ENCODE measurements around the gene RDH14.

DNA sequence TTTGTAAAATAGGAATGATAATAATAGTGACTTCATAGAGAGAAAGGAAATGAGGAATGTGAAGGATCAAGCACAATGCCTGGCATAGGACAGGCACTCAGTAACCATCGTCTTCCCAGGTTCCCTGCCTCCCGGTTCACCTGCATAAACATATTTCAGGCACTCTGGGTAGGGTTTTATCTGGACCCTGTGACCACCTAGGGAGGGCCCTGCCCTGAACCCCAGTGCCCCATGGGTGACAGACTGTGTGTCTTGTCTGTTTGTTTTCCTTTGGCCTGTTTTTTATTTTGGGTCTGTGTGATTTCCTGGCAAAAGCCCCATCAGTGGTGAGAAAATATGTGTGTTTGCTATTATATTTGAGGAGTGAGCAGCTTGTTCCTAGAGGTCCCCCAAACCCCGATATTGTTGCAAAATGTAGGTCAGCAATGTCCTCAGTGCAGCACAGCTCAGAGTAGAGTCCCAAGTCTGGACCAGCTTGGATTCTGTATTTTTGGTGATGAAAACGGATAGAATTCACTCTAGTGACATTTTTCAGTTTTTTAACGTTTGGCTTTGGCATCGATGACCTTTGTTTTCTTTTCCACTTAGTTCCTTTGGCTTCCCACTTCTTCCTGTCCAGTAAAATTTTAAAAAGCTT, 38.5 kb upstream of the RDH14 start:
- TF ChIP-seq, protein P1, sequence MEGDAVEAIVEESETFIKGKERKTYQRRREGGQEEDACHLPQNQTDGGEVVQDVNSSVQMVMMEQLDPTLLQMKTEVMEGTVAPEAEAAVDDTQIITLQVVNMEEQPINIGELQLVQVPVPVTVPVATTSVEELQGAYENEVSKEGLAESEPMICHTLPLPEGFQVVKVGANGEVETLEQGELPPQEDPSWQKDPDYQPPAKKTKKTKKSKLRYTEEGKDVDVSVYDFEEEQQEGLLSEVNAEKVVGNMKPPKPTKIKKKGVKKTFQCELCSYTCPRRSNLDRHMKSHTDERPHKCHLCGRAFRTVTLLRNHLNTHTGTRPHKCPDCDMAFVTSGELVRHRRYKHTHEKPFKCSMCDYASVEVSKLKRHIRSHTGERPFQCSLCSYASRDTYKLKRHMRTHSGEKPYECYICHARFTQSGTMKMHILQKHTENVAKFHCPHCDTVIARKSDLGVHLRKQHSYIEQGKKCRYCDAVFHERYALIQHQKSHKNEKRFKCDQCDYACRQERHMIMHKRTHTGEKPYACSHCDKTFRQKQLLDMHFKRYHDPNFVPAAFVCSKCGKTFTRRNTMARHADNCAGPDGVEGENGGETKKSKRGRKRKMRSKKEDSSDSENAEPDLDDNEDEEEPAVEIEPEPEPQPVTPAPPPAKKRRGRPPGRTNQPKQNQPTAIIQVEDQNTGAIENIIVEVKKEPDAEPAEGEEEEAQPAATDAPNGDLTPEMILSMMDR (tag by site-specific recombination; IDR thresholded peaks at IDR 0.05): no peak
- no peak for TF ChIP-seq KLF16 (tag by site-specific recombination; IDR thresholded peaks at IDR 0.05)
- no peak for TF ChIP-seq ZNF114 (tag by site-specific recombination; IDR thresholded peaks at IDR 0.05)
- TF ChIP-seq ZNF19 (tag by site-specific recombination; IDR thresholded peaks at IDR 0.05; ENCODE audit: low read depth): no peak
- TF ChIP-seq MEIS1 (CRISPR knock-in tag; IDR thresholded peaks at IDR 0.05; ENCODE audit: borderline replicate concordance): no peak
- TF ChIP-seq, protein P2, sequence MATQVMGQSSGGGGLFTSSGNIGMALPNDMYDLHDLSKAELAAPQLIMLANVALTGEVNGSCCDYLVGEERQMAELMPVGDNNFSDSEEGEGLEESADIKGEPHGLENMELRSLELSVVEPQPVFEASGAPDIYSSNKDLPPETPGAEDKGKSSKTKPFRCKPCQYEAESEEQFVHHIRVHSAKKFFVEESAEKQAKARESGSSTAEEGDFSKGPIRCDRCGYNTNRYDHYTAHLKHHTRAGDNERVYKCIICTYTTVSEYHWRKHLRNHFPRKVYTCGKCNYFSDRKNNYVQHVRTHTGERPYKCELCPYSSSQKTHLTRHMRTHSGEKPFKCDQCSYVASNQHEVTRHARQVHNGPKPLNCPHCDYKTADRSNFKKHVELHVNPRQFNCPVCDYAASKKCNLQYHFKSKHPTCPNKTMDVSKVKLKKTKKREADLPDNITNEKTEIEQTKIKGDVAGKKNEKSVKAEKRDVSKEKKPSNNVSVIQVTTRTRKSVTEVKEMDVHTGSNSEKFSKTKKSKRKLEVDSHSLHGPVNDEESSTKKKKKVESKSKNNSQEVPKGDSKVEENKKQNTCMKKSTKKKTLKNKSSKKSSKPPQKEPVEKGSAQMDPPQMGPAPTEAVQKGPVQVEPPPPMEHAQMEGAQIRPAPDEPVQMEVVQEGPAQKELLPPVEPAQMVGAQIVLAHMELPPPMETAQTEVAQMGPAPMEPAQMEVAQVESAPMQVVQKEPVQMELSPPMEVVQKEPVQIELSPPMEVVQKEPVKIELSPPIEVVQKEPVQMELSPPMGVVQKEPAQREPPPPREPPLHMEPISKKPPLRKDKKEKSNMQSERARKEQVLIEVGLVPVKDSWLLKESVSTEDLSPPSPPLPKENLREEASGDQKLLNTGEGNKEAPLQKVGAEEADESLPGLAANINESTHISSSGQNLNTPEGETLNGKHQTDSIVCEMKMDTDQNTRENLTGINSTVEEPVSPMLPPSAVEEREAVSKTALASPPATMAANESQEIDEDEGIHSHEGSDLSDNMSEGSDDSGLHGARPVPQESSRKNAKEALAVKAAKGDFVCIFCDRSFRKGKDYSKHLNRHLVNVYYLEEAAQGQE (tag by site-specific recombination; IDR thresholded peaks at IDR 0.05): no peak
- no peak for TF ChIP-seq ZNF416 (tag by site-specific recombination; IDR thresholded peaks at IDR 0.05)

Data from HEK293 (cell line).